Fibroblast of gingiva (primary cell): ENCODE measurements around the gene IPO11.
A peak's percentile ranks its signal among the peaks of the same experiment; 100 is the strongest.

ENCODE experiments used
- DNase-seq: peaks from one replicate; pipeline ENCODE4 v3.0.0-alpha.2; 2011; ENCODE audit warnings: low read depth

IPO11 gene

GRCh38 chr5:62572918-62573514 is 160.5 kb downstream of the IPO11 start:
- no peak for DNase-seq

- DNase-seq: no peak
Measured at GRCh38 chr5:62574599-62574998, 162.0 kb downstream of the IPO11 start.

- DNase-seq: no peak
Measured at GRCh38 chr5:62575066-62575465, 162.5 kb downstream of the IPO11 start.

- no peak for DNase-seq
Measured at GRCh38 chr5:62575489-62575888, 162.9 kb downstream of the IPO11 start.

- no peak for DNase-seq
Measured at GRCh38 chr5:62576570-62577170, 164.1 kb downstream of the IPO11 start.

- DNase-seq: no peak
Measured at GRCh38 chr5:62577488-62577887, 164.9 kb downstream of the IPO11 start.

- peak; percentile 42 for DNase-seq
Measured at GRCh38 chr5:62578540-62578939, 166.0 kb downstream of the IPO11 start, which contains the start of gene LRRC70. Gene LRRC70 (plus strand): TSS chr5:62578819. CDS start chr5:62579439, 620 bp downstream.

GRCh38 chr5:62579761-62580160 is 167.2 kb downstream of the IPO11 start:
- no peak for DNase-seq

GRCh38 chr5:62581836-62582597 is 169.5 kb downstream of the IPO11 start:
- no peak for DNase-seq

GRCh38 chr5:62584391-62584790 is 171.8 kb downstream of the IPO11 start:
- no peak for DNase-seq

- DNase-seq: no peak
Measured at GRCh38 chr5:62585306-62585705, 172.7 kb downstream of the IPO11 start.

- DNase-seq: no peak
Measured at GRCh38 chr5:62585751-62586150, 173.2 kb downstream of the IPO11 start.

- DNase-seq: peak; percentile 64
Measured at GRCh38 chr5:62587737-62588136, 175.2 kb downstream of the IPO11 start.

- no peak for DNase-seq
Measured at GRCh38 chr5:62588668-62589067, 176.1 kb downstream of the IPO11 start.

GRCh38 chr5:62589504-62589903 is 176.9 kb downstream of the IPO11 start:
- DNase-seq: no peak

- no peak for DNase-seq
Measured at GRCh38 chr5:62590387-62590786, 177.8 kb downstream of the IPO11 start.

GRCh38 chr5:62592558-62592957 is 180.0 kb downstream of the IPO11 start:
- DNase-seq: no peak

GRCh38 chr5:62593331-62593730 is 180.8 kb downstream of the IPO11 start:
- DNase-seq: peak; percentile 22

- no peak for DNase-seq
Measured at GRCh38 chr5:62594364-62594984, 181.9 kb downstream of the IPO11 start.

GRCh38 chr5:62596096-62596495 is 183.5 kb downstream of the IPO11 start:
- DNase-seq: peak; percentile 48

- DNase-seq: no peak
Measured at GRCh38 chr5:62596691-62597090, 184.1 kb downstream of the IPO11 start.

- DNase-seq: no peak
Measured at GRCh38 chr5:62597314-62597713, 184.8 kb downstream of the IPO11 start.
